ENCODE results near the gene PLXNA1. TPM values are rescaled to one million over a fixed set of nuclear protein-coding genes. Genes with fewer than 3 reads are reported as not detected.

Gene PLXNA1
- total RNA-seq, 1 donor from 2014 or later = 41.5 TPM

- DNase-seq (ENCODE audit: low spot score) = no peak
These were observed 29.8 kb upstream of the PLXNA1 start for GRCh38 chr3:126952983-126953660.

GRCh38 chr3:126954141-126954842 lies 28.6 kb upstream of the PLXNA1 start:
- no peak for DNase-seq (ENCODE audit: low spot score)

GRCh38 chr3:126955004-126955790 lies 27.7 kb upstream of the PLXNA1 start:
- DNase-seq (ENCODE audit: low spot score) = no peak

- DNase-seq (ENCODE audit: low spot score) = no peak
These were observed 26.6 kb upstream of the PLXNA1 start for GRCh38 chr3:126956361-126956760.

- no peak for DNase-seq (ENCODE audit: low spot score)
These were observed 25.9 kb upstream of the PLXNA1 start for GRCh38 chr3:126956866-126957650.

- DNase-seq (ENCODE audit: low spot score) = no peak
These were observed 24.9 kb upstream of the PLXNA1 start for GRCh38 chr3:126957776-126958637.

GRCh38 chr3:126958638-126959085 lies 24.3 kb upstream of the PLXNA1 start:
- DNase-seq (ENCODE audit: low spot score) = no peak

GRCh38 chr3:126959136-126959920 lies 23.6 kb upstream of the PLXNA1 start:
- DNase-seq (ENCODE audit: low spot score) = no peak

- DNase-seq (ENCODE audit: low spot score) = no peak
These were observed 22.9 kb upstream of the PLXNA1 start for GRCh38 chr3:126959921-126960603.

GRCh38 chr3:126960604-126960995 lies 22.3 kb upstream of the PLXNA1 start:
- DNase-seq (ENCODE audit: low spot score) = no peak

- DNase-seq (ENCODE audit: low spot score) = no peak
These were observed 21.6 kb upstream of the PLXNA1 start for GRCh38 chr3:126961191-126961790.

- DNase-seq (ENCODE audit: low spot score) = no peak
These were observed 21.0 kb upstream of the PLXNA1 start for GRCh38 chr3:126961791-126962461.

- no peak for DNase-seq (ENCODE audit: low spot score)
These were observed 20.2 kb upstream of the PLXNA1 start for GRCh38 chr3:126962756-126963155.

GRCh38 chr3:126963261-126964190 lies 19.4 kb upstream of the PLXNA1 start:
- DNase-seq (ENCODE audit: low spot score) = no peak

- DNase-seq (ENCODE audit: low spot score) = no peak
These were observed 18.7 kb upstream of the PLXNA1 start for GRCh38 chr3:126964261-126964660.

GRCh38 chr3:126964950-126965349 lies 18.0 kb upstream of the PLXNA1 start:
- no peak for DNase-seq (ENCODE audit: low spot score)

- DNase-seq (ENCODE audit: low spot score) = no peak
These were observed 17.3 kb upstream of the PLXNA1 start for GRCh38 chr3:126965526-126966080.

Data from mucosa of gallbladder (tissue), 1 donor.